HT1080 (cell line): Measurements from ENCODE around the gene ASMT. TPM values are rescaled to one million over a fixed set of nuclear protein-coding genes. Genes with fewer than 3 reads are reported as not detected.
"Not testable (repeated sequence)": the region's sequence is repeated elsewhere in the genome, so short reads cannot be mapped to it uniquely, and the experiment has no call there.

Experiments used
- DNase-seq: peaks from one replicate; pipeline ENCODE4 v3.0.0-alpha.2; 2015; ENCODE audit warnings: low read depth
- total RNA-seq: library from RNA; depleted of rRNA; stranded (reverse); fragments of >200 nt; shearing (Covaris generic); gene quantifications from 2 replicates; pipeline ENCODE4 v1.2.3, GENCODE V29; 2014

ASMT gene
- total RNA-seq, 1 experiment from 2014 or later = 0.32 TPM

GRCh38 chrX:1597345-1598020 is 17.4 kb upstream of the ASMT start:
- DNase-seq = no peak

- DNase-seq = no peak
Observed at GRCh38 chrX:1598021-1598875, 16.6 kb upstream of the ASMT start.

- no peak for DNase-seq
Observed at GRCh38 chrX:1598876-1599790, 15.7 kb upstream of the ASMT start.

- DNase-seq = no peak
Observed at GRCh38 chrX:1599791-1600405, 15.0 kb upstream of the ASMT start.

- no peak for DNase-seq
Observed at GRCh38 chrX:1600406-1601050, 14.3 kb upstream of the ASMT start.

GRCh38 chrX:1601051-1601767 is 13.7 kb upstream of the ASMT start:
- DNase-seq = no peak

GRCh38 chrX:1601768-1602085 is 13.1 kb upstream of the ASMT start:
- DNase-seq = no peak

GRCh38 chrX:1602299-1602698 is 12.6 kb upstream of the ASMT start:
- DNase-seq = no peak

- no peak for DNase-seq
Observed at GRCh38 chrX:1606496-1606895, 8.4 kb upstream of the ASMT start.

GRCh38 chrX:1609311-1609710 is 5.5 kb upstream of the ASMT start:
- DNase-seq = no peak

- no peak for DNase-seq
Observed at GRCh38 chrX:1609762-1610161, 5.1 kb upstream of the ASMT start.

- no peak for DNase-seq
Observed at GRCh38 chrX:1610166-1610565, 4.7 kb upstream of the ASMT start.

- no peak for DNase-seq
Observed at GRCh38 chrX:1610736-1611135, 4.1 kb upstream of the ASMT start.

GRCh38 chrX:1612641-1613286 is 2.1 kb upstream of the ASMT start:
- no peak for DNase-seq

- no peak for DNase-seq
Observed at GRCh38 chrX:1618689-1619088, 3.8 kb downstream of the ASMT start.

- DNase-seq = no peak
Observed at GRCh38 chrX:1623691-1624090, 8.8 kb downstream of the ASMT start.

GRCh38 chrX:1624158-1624860 is 9.4 kb downstream of the ASMT start:
- DNase-seq = not testable (repeated sequence)

GRCh38 chrX:1624861-1625215 is 10.0 kb downstream of the ASMT start:
- not testable (repeated sequence) for DNase-seq

- no peak for DNase-seq
Observed at GRCh38 chrX:1629244-1629643, 14.4 kb downstream of the ASMT start.
